HG03280 (cell line): ENCODE results near the gene CYFIP1.

Experiments used
- ATAC-seq: cut with Tn5 transposase; IDR thresholded peaks from one replicate; pipeline ENCODE4 v1.9.1; 2021; ENCODE audit warnings: mild to moderate bottlenecking, moderate library complexity; ENCODE audit not compliant: unreplicated experiment

Gene CYFIP1

DNA sequence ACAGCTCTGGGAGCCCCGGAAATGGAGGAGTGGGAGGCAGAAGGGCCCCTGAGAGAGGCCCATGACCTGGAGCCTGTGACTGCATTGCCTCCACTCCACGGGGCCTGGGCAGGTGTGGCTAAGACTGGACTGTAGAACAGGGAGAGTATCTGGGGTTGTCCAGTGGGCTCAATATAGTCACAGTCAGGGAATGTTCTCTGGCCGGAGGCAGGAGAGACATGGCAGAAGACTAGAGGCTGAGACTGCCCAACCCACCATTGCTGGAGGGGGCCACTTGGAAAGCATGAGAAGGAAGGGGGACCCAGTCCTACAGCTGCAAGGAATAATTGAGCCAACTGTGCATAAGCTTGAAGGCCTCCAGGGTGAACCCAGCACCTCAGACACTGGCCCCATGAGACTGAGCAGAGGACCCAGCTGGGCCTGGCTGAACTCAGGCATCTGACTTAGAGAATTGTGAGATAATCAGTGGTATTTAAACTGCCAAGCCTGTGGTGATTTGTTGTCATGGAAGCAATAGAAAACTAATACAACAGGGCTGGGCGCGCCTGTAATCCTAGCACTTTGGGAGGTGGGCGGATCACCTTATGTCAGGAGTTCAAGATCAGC, 108.6 kb downstream of the CYFIP1 start:
- no peak for ATAC-seq

DNA sequence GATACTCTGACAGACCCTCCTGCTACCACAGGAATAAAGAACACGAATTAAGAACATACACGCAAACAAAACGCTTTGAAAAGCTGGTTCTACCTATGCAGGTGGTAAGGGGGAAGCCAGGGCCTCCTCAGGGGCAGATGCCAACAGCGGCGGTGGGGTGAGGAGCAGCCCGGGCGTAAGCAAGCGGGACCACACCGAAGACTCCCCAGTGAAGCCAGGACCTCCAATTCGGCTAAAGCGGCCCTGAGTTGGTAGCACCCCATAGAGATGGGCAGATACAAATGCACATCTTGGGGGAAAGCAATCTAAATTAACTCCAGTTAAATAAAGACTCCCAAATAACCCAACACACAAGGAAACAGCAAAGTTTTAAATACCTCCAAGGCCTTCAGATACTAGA, 109.3 kb downstream of the CYFIP1 start:
- ATAC-seq, result no peak

DNA sequence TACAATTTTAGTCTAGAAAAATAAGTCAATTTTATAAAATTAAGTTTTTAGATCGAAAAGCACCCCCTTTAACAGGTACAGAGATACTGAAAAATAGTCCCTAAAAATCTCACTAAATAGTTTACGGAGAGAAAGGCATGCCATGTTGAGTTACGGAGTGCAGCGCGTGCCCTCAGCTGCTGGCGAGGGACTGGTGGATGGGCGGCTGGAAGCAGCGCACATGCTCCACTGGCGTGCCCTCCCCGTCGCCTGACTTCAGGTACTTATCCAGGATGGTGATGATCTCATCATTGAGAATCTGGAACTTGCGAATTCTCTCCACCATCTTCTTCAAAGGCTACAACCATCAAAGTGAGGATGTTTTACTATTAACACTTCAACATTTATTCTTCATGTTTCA, 110.3 kb downstream of the CYFIP1 start:
- no peak for ATAC-seq

DNA sequence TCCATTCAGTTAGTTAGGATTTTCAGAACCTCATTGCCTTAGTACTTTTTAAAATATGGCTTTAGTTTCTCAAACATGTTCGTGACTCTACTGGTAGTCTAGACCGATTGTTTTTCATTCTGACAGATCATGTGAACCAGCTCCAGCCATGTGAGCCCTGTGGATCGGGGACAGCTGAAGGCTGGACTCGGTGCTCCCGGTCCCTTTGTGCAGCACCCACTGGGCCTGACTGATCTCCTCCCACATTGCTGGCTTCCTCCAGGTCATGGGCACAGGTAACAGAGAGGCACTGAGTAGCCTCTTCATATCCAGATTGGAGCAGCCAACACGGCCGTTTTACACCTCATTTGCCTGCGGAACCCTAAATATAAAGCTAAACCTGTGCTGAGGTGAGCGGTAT, 111.2 kb downstream of the CYFIP1 start:
- no peak for ATAC-seq

DNA sequence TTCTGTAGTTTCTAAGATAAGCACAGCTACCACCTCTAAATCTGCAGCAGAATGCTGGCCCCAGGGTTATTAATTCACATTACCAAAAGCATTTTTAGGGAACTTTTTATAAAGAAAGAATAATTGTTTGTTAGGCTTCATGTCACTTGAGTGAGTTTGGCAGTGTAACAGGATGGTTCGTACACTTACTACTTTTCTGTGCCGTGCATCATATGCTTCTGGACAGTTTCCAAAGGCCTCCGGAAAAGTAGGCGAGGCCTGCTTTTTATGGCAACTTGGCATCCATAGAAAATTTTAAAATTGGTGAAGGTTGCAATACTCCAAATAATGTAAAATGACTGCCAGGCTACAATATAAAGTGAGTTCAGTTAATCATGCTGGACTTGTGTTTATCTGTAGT, 111.7 kb downstream of the CYFIP1 start:
- ATAC-seq, result no peak

DNA sequence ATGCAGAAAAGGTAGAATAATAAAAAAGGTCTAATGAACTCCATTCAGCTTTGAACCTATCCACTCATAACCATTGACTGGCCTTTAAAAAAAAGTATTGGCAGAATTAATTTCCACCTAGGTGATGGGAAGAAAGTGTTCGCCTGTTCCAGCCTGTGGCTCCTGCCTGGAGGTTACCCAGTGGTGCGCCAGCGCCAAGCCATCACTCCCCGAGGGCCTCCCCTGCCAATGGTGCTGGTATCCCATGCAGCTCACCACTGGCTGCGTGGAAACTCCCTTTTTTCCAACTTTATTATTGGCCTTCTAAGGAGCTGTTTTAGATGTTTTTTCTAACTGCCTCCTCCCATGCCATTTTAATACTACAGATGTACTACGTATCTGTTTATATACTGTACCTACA, 112.3 kb downstream of the CYFIP1 start:
- ATAC-seq, result no peak

DNA sequence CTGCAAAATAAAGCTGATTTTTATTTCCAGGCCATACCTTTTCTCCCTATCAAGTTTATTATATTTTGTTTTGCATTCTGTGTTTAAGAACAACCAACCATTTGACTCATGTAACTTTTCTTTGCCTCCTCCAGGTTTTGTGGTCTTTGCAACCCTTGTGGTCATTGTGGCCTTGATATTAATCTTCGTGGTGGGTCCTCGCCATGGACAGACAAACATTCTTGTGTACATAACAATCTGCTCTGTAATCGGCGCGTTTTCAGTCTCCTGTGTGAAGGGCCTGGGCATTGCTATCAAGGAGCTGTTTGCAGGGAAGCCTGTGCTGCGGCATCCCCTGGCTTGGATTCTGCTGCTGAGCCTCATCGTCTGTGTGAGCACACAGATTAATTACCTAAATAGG, 114.1 kb downstream of the CYFIP1 start:
- no peak for ATAC-seq

DNA sequence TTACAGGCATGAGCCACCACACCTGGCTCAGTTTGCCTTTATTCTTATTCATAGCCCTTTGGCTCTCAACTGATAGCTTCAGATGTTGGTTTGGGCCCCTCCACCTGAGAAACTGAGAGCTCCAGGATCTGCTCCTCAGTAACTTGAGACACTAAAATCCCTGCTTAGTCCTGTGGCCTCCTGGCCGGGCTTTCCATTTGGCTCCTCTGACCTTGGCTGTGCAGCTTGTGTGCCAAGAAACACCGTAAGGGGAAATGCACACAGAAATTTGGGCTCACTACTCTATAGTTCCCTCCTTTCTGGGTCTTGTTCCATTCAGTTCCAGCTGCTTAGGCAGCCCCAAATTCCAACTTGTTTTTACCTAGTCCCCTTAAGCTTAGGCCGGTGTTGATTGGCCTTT, 116.8 kb downstream of the CYFIP1 start:
- no peak for ATAC-seq

DNA sequence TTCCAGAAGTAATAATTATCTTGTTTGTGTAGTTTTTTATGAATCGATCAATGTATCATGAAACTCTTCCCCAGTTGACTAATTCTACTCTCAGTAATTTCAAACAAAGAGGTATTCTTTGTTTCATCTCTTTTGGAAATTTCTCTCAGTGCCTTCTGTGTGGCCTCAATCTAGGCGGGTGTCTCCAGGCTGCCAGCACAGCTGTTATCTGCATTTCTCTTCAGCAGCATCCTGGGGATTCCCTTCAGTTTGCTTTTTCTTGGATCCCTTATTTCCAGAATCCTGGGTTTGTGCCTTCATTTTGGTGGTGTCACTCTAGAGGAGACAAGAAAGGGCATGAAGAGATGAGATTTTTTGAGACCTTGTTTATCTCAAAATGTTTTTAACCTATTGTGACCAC, 119.0 kb downstream of the CYFIP1 start:
- ATAC-seq, result no peak

DNA sequence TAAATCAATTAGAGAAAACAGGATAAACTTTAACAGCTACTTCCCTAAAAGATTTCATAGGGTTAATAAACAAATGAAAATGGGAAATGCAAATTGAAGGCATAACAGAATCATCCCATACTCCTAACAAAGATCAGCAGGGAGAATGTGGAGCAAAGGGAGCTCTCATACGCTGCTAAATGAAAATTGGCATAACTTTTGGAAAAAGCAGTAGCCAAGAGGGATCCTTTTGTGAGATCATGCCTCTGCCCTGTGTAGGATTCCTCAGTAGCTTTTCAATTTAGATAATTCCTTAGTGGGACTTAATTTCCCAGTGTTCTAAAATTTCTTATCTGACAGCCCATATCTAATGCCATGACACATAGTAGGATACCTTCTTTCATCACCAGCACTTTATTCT, 123.5 kb downstream of the CYFIP1 start:
- no peak for ATAC-seq

DNA sequence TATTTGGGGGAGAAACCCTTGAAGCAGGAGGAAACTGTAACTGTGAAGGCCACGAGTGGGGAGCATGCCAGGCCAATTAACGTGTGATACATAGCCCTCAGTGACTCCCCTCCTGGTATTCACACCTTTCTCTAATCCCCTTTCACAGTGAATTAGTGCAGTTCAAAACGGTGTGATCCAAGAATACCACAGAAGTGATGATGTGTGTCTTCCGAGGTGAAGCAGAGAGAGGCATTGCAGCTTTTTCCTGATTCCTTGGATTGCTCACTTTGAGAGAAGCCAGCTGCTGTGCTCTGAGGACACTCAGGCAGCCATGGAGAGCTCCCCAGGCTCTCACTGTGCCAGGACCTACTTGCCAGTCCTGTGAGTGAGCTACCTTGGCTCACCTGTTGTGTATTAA, 124.4 kb downstream of the CYFIP1 start:
- ATAC-seq, result no peak

DNA sequence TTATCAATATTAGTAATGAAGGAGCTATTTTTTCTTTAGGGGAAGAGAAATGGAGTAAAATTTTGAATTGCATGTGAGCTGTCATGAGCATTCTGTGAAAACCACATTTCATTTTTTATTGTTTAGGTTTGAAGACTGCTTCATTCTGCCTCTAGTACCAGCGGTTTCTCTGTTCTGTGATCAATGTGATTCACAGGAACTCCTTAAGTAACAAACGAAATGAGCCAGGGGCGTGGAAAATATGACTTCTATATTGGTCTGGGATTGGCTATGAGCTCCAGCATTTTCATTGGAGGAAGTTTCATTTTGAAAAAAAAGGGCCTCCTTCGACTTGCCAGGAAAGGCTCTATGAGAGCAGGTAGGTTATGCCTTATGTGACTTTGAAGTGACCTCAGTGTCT, 128.7 kb downstream of the CYFIP1 start:
- no peak for ATAC-seq

DNA sequence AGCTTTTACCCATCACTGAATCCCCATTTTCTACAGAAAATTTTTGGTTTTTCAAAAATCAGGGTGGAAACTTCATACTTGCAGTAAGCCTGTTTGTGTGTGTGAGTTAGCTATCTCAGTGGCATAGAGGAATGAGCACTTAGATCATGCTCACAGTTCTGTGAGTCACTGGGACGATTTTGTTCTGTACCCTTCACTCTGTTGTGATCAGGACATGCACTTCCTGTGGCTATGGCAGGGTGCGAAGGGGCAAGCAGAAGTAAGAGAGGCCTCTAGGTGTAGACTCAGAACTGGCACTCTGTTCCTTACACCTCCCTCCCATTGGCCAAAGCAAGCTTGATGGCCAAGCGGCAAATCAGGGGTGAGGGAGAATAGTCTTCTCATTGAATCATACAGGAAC, 130.1 kb downstream of the CYFIP1 start:
- no peak for ATAC-seq

DNA sequence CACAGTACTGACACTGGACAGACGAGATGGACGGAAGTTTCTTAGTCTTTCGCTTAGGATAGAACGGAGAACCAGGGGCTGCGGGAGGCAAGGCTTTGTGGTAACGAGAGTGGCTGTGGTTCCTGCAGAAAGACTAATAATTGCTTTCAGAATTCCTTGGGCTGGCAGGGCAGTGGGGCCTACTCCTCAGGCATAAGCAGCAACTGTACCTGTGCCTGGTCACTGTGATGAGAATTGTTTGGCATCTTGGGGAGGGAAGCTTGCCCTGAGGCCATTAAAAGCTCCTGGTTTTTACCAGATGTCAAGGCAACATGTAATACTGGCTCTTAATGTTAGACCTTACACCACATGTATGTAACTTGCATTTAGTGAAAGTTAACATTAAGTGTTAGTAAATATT, 134.1 kb downstream of the CYFIP1 start:
- ATAC-seq, result no peak

DNA sequence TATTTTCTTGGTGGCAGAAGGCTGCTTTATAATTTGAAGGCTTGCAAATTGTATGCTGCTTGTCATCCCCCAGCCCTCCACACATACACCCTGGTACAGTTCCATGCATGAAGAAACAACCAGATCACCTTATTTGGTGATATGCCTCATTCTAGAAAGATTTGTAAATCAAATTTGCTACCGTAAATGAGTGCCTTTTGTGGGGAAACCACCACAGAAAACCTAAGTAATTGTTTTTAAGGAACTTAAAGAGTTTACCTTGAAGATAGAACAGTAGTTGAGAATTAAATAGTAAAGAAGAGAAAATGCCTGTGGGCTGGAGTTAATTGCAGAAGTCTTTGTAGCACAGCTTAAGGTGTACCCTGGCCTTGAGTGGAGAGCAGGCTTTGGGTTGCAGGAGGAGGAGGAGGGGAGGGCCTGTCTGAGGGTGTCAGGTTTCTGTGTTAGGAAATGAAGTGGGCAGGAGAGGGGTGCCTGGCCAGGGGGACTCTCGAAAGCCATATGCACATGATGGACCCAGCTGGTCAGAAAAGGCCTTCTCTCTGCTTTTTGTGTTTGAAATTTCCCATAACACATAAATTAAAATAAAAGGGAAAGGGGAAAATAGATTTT, 134.8 kb downstream of the CYFIP1 start:
- ATAC-seq, result no peak

DNA sequence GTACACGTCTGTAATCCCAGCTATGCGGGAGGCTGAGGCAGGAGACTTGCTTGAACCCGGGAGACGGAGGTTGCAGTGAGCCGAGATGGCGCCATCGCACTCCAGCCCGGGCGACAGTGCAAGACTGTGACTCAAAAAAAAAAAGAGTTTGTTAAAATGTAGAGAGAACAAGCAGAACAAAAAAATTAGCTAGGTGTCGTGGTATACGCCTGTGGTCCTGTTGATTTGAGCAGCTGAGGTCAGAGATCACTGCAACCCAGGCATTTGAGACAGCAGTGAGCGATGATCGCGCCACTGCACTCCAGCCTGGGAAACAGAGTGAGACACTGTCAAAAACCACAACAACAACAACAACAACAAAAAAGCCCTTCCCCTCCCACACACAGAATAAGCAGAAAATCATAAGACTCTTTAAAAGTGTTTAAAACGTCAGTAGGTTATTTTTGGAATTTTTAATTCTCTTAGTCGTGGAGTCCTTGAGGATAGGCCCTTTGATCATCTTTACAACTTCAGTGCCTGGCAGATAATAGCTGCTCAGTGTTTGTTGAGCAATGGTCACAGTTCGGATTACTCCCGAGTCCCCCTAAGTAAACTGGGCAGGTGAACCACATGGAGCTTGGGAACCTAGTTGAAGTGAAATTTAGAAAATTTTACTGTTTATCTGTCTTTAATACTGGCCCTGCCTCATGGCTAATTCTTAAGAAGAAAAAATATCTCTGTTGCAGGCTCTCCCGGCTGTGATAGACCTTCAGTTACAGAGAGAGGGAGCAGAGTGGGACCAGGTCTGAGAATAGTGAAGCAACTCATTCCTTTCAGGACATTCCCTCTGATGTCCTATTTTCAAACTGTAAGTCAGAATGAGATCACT, 135.5 kb downstream of the CYFIP1 start:
- no peak for ATAC-seq

DNA sequence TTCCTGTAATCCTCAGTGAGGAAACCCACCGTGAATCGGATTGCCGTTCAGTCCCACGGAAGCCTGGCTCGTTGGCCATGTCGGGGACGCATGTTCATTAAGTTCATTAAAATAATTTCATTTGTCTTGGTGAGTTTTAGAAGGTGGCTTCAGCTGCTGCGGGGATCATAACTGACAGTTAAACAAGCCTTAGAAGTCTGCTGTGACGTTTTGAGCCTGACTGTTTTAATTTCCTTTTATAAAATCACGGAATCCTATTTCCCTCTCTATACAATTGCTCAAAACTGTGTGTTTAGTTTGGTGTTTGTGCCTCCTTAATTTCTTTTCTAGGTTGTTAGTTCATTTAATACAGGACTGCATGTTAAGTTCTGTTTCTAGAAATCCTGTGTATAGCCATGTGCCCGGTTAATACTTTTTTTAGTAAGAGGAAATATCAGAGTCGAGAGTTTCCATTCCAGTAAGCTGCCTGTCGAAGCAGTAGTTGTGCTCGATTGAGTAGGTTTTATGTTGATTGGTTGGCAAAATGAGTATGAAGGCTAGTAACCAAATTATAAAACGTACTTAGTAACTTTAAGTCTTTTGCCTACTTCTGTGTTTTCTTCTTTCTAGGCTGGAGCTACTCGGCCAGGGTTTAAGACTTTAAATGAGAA, 141.0 kb downstream of the CYFIP1 start:
- ATAC-seq, result no peak

DNA sequence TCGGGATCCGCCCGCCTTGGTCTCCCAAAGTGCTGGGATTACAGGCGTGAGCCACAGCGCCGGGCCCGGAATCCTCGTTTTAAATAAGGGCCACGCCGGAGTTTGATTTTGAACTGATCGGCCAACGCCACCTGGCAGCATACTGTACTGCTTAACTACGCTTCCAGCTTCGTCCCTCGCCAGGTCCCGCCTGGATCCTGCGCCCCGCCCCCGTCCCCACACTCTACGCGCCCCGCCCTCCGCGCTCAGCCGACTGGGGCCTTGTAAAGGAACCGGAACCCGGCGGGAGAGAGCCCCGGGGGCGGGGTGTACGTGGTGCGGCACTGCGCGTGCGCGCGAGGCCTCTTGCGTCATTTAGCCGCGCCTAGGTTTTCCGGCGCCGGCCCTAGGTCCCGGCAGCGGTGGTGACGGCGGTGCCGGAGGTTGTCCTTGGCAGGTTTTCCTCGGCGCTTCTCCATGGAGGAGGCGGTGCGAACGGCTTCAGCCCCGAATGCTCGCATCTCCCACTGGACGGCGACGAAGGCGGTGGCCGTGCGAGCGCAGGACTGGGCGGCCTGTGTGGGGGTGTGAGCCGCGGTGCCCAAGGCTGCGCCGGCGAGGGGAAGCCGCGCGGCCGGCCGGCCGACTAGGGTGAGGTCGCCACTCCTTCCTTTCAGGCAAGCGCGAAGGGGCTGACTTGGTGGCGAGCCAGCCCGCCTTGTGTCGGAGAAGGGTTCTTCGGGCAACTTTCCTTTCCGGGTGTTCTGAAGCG, 141.7 kb downstream of the CYFIP1 start, which contains the start of gene NIPA2:
TSS of gene NIPA2 (plus strand) at position 375 of the 751 bp plus-strand sequence. CDS start 13,066 bp downstream, outside the sequence.
- peak; percentile 89 for ATAC-seq

DNA sequence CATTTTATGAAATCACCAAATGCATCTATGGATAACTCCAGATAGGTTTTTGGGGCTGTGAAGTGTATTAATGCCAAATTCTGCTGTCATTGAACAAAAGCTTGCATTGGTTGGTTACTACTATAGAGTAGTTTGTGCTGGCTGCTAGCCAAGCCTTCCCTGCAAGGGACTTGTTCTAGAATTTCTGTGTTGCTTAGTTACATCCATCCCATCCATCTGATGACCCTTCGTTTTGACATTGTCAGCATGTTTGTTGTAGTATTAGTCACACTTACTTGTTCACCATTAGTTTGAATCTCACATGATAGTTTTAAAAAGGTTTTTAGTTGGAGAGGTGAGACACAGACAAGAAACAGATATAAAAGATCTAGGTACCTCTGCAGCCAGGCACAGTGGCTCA, 148.7 kb downstream of the CYFIP1 start:
- ATAC-seq, result no peak

DNA sequence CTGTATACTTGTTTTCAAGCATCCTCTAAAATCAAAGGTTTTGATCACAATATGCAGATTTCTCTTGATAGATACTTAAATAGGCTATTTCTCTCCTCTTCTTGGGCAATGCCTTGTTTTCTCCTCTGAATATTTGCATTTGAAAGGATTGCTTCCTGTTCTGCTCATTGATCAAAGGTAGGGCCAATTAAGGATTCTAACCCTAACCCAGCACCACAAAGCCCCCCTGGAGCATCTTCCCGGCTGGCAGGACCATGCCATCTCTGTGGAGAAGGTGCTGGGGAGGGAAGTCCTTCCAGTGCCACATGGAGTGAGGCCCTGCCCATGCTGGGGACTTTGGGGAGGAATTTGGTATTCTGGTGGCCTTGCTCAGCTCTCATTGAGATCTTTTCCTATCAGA, 153.0 kb downstream of the CYFIP1 start:
- ATAC-seq, result no peak
